HEK293T (cell line): ENCODE results near the gene PSMB9.

Experiments
- ARNT ChIP-seq: fragments of 450-650 bp; IDR thresholded peaks from 2 replicates; pipeline ENCODE4 v1.6.1; 2017; ENCODE audit warnings: mild to moderate bottlenecking
- ELF4 ChIP-seq: fragments of 450-650 bp; IDR thresholded peaks from 2 replicates; pipeline ENCODE4 v1.6.1; 2017; ENCODE audit warnings: antibody characterized with exemption
- FOXK2 ChIP-seq: fragments of 450-650 bp; IDR thresholded peaks from 2 replicates; pipeline ENCODE4 v1.6.1; 2016; ENCODE audit warnings: mild to moderate bottlenecking
- FOXM1 ChIP-seq: fragments of 450-650 bp; IDR thresholded peaks from 2 replicates; pipeline ENCODE4 v1.6.1; 2017; ENCODE audit warnings: mild to moderate bottlenecking, borderline replicate concordance
- NFRKB ChIP-seq: fragments of 450-650 bp; IDR thresholded peaks from 2 replicates; pipeline ENCODE4 v1.6.1; 2016; ENCODE audit warnings: mild to moderate bottlenecking, moderate library complexity
- SP1 ChIP-seq: fragments of 450-650 bp; IDR thresholded peaks from 2 replicates; pipeline ENCODE4 v1.6.1; 2017
- SUZ12 ChIP-seq: fragments of 450-650 bp; IDR thresholded peaks from 2 replicates; pipeline ENCODE4 v1.6.1; 2016; ENCODE audit warnings: mild to moderate bottlenecking
- ZNF384 ChIP-seq: fragments of 450-650 bp; IDR thresholded peaks from 2 replicates; pipeline ENCODE4 v1.6.1; 2016

GRCh38 chr6:32894085-32895005 lies 40.4 kb downstream of the PSMB9 start:
- no peak for TF ChIP-seq ZNF384
- no peak for TF ChIP-seq NFRKB
- peak; percentile 37; the same call in 1 of the 2 replicates for TF ChIP-seq ELF4
- TF ChIP-seq FOXM1, result no peak
- TF ChIP-seq SP1, result no peak
- TF ChIP-seq ARNT, result no peak
- TF ChIP-seq FOXK2, result no peak
- no peak for TF ChIP-seq SUZ12
